Spleen (tissue), 7 donors: Measurements from ENCODE around the gene ZFYVE27.

Experiments
- CTCF ChIP-seq, 11 experiments: fragments of 200-600 bp in 7 of 11; fragments of 450-650 bp in 4 of 11; sonication (generic) in 4 of 11; IDR thresholded peaks in 8 of 11; conservative IDR thresholded peaks in 3 of 11; 1 replicate in 7 of 11; 2 replicates in 4 of 11; pipeline versions ENCODE4 v1.4.0 to v1.8.0; 2016 to 2021; ENCODE audit warnings: antibody characterized with exemption in 11 of 11, inconsistent platforms in 4 of 11, mild to moderate bottlenecking in 1 of 11
- POLR2A ChIP-seq, 3 donors: fragments of 450-650 bp; IDR thresholded peaks; one replicate each; pipeline ENCODE4 v1.5.1; 2017; ENCODE audit warnings: antibody characterized with exemption in 3 of 3, mild to moderate bottlenecking in 1 of 3
- POLR2AphosphoS5 ChIP-seq, 3 donors: sonication (generic); formaldehyde crosslinking; IDR thresholded peaks; one replicate each; pipeline ENCODE4 v1.5.1; 2017; ENCODE audit warnings: antibody characterized with exemption in 3 of 3
- donor health status: DM: no; HTN: no; CAD: no; lungs with moderate emphysema.
- donor health status: DM: no; HTN: no; CAD: no.
- donor health status: DM: no; HTN: no; CAD: no.

GRCh38 chr10:97759946-97760345 lies 23.0 kb downstream of the ZFYVE27 start:
- TF ChIP-seq CTCF (IDR thresholded peaks at IDR 0.05 in 8 of 11, conservative IDR thresholded peaks at IDR 0.05 in 3 of 11) (no peak), POLR2A (IDR thresholded peaks at IDR 0.05) (no peak), POLR2AphosphoS5 (IDR thresholded peaks at IDR 0.05) (no peak)
